Retinal pigment epithelial cell (primary cell): ENCODE results near the gene TMEM131.

Experiments
- DNase-seq: peaks from one replicate; pipeline ENCODE4 v3.0.0-alpha.2; 2010; ENCODE audit warnings: low read depth
- H3K4me3 ChIP-seq: 2 replicates; pipeline ENCODE4 v1.5.1; 2011; ENCODE audit warnings: mild to moderate bottlenecking, low read length, control low read depth, moderate library complexity
- TF ChIP-seq, protein P1 (sequence below): conservative IDR thresholded peaks from 2 replicates; pipeline ENCODE4 v1.5.1; 2011; ENCODE audit warnings: low read depth, low read length, control low read depth, inconsistent platforms

Gene TMEM131

DNA sequence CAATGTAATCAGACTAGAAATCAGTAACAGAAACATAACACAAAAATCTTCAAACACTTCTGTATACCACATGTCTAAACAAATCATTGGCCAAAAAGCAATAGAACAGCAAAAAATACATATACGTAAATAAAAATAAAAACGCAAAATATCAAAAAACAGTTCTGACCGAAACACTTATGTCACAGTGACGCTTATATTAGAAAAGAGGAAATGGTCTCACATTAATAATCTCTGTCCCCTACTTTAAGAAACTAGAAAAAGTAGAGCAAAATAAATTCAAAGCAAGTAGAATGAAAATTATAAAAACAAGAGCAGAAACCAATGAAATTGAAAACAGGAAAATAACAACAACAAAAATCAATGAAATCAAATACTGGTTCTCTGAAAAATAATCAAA is 41.9 kb downstream of the TMEM131 start:
- no peak overlapping the region for H3K4me3 ChIP-seq
- TF ChIP-seq, protein P1, sequence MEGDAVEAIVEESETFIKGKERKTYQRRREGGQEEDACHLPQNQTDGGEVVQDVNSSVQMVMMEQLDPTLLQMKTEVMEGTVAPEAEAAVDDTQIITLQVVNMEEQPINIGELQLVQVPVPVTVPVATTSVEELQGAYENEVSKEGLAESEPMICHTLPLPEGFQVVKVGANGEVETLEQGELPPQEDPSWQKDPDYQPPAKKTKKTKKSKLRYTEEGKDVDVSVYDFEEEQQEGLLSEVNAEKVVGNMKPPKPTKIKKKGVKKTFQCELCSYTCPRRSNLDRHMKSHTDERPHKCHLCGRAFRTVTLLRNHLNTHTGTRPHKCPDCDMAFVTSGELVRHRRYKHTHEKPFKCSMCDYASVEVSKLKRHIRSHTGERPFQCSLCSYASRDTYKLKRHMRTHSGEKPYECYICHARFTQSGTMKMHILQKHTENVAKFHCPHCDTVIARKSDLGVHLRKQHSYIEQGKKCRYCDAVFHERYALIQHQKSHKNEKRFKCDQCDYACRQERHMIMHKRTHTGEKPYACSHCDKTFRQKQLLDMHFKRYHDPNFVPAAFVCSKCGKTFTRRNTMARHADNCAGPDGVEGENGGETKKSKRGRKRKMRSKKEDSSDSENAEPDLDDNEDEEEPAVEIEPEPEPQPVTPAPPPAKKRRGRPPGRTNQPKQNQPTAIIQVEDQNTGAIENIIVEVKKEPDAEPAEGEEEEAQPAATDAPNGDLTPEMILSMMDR = no peak
- no peak for DNase-seq

DNA sequence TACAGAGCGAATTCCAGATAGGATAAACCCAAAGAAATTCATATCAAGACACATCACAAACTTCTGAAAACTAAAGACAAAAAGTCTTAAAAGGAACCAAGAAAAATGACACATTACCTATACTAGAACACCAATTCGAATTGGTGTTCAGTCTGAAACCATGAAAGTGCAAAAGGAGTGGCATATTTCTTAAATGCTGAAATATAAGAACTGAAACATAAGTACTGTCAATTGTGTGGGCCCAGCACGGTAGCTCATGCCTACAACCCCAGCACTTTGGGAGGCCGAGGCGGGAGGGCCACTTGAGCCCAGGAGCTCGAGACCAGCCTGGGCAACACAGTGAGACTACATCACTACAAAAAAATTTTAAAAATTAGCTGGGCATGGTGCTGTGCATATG is 43.4 kb downstream of the TMEM131 start:
- H3K4me3 ChIP-seq = no peak overlapping the region
- TF ChIP-seq, protein P1 = no peak
- DNase-seq = no peak

DNA sequence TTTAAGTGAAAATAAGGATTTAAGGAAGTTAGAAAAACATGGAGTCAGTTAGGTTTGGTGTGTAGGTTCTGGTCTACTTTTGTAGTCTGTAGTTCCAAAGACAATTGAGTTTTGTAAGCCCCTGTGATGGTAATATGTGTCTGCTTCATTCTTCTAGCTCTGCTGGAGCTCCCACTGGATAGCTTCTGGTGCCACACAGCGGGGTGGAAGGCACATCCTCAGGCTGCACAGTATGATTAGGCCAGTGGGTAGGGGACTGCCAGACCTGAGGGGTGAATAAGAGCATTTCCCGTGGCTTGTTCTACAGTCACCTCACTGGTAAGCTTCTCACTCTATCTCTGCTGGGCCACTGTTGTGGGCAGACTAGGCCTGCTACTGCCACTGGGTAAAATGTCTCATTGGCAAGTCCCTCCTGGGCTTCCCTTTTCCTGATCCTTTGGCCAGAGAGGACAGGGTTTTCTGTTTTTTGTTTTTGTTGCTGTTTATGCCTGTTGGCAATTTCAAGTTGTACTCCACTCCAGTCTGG is 44.5 kb downstream of the TMEM131 start:
- DNase-seq = no peak
- TF ChIP-seq, protein P1 = no peak
- no peak overlapping the region for H3K4me3 ChIP-seq

DNA sequence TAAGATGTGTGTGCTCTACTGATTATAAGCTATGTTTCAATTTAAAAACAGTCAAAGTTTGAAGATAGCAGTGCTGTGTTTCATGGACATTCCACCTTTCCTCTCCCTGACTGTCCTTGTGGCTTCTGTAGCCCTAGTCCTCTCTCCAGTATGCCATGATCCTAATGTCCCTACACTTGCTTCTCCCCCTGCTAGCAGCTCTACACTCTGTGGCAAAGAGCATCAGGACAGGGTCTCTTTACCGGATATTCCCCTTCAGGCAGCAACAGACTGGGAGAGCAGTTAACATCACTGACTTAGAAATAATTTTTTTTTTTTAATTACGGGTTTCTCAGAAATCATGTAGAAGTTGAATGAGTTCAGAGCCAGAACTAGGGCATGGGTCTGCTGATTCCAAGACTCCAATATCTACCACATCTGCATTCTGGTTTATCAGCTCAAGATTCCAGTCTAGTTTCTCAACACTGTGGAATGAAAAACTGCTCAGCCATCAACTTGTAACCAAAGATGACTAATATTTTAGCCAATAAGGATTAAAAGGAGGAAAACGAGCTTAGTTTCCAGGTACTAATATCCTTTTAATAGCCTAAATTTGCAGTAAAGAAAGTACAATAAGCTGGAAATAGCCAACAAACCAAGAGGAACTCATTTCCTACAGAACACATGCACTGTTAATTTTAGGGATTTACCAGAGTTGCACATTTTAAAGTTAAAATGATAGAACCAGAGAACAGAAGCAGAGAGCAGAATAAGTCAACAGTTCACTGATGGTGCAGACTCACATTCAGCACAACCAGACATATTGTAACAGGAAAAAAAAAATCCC is 45.2 kb downstream of the TMEM131 start:
- TF ChIP-seq, protein P1 = no peak
- H3K4me3 ChIP-seq = no peak overlapping the region
- peak; percentile 79 for DNase-seq

DNA sequence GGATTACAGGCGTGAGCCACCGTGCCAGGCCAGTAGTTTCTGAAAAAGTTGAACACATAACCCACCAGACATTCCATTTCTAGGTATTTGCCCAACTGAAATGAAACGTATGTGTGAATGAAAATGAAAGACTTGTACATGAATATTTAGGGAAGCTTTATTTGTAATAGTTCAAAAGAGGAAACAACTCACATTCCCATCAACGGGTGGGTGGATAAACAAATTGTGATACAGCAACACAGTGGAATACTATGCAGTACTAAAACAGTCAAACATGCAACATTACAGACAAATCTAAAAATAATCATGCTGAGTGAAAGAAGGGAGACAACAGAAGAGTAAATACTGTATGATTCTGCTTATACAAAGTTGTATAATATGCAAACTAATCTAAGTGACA is 46.8 kb downstream of the TMEM131 start:
- DNase-seq = no peak
- H3K4me3 ChIP-seq = no peak overlapping the region
- TF ChIP-seq, protein P1 = no peak

DNA sequence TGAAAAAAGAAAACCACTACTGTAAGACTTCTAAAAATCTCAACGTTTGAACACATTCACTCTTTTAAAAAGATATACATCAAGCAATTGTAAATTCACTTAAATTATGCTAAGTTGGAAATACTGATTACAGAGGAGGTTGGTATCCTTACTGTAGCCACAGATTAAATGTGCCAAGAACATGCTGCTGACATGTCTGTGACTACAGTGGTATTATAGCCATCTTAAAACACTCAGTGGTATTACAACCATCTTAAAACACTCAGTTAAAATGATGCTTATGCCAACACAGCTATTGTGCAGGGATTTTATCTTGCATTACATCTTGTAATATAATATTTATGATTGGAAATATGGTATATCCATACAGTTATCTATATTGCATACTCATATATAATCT is 50.0 kb downstream of the TMEM131 start:
- no peak overlapping the region for H3K4me3 ChIP-seq
- TF ChIP-seq, protein P1 = no peak
- no peak for DNase-seq

DNA sequence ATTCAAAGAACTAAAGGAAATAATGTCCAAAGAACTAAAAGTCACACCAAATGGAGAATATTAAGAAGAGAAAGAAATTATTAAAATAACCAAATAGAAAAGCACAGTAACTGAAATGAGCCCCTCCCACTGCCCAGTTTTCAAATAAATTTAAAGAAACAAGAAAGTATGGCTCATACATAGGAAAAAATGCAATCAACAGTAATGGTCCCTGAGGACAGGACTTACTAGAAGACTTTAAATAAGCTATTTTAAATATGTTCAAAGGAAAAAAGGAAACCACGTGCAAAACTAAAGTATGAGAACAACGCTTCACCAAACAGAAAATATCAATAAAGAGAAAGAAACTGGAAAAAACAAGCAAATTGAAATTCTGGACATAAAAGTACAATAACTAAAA is 58.9 kb downstream of the TMEM131 start:
- no peak overlapping the region for H3K4me3 ChIP-seq
- TF ChIP-seq, protein P1 = no peak
- DNase-seq = no peak
